Activated gamma-delta T cell (primary cell): ENCODE results near the gene SHROOM3.

ENCODE experiments used
- DNase-seq: peaks from one replicate; lab custom pipeline; 2025; lab: John Stamatoyannopoulos, UW

The SHROOM3 gene

DNA sequence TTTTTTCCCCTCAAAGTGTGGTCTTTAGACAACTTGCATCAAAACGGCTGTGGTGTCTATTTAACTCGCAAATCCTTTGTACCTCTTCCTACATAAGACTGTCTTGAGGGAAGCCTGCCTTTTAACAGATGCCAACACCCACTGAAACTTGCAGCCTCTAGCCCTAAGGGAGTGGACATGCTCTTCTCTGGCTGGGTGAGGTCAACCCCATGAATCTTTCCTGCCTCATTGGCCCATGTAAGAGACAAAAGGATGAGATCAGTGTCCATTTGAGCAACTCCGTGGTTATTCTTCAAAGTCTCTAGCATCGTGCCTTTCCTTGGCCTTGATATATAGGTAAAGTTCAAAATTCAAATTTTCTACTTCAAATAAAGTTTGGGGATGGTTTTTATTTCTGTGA lies 134.7 kb downstream of the SHROOM3 start:
- DNase-seq, result no peak

DNA sequence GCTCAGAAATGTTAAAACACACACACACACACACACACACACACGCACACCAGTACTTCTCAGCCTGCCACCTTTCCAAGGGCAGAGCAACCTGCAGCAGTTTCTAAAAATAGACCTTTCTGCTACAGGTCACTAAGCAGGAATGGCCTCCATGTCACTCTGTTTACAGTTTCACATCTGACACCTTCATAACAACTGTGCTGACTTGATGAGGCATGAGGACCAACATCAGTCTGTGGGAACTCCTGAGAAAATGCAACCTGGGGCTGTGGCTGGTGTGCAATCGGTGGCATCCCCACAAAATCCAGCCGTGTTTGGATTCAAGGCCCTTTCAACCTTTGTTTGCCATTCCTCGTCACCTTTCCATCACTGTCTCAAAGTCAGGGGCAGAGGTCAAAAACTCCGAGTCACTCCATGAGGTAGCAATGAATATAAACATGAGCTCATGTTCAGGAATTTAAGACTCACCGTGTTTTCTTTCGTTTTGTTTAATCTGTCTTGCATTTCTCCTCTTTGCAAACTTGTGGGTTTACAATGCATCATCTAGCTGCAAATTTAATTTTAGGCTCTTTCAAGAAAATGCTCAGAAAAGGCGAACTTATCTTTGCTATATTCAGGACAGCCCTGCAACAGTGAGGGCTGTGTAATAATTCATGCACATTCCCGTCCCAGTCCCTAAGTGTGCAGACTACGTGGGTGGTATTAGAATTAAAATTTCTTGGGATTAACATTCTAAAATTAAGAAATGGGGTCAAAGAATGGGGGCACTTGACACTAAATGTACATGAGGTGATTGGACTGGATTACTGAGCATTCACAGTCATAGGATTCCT lies 135.3 kb downstream of the SHROOM3 start:
- no peak for DNase-seq

DNA sequence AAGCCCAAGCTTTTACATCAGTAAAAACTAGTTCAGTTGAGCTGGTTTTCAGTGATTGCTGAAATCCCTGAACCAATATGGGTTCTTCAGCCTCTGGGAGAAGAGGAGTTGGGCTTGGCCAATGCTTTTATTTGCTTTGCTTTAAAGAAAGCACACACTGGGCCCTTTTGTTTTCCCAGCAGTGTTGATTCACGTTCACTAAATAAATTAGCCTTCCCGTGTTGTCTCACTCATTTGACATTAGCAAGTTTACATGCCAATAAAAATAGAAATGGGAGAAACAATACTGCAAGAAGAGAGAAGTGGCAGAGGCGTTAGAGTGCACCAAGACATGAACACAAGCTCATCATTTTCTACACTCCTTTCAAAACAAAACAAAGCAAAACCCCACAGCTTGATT lies 136.2 kb downstream of the SHROOM3 start:
- no peak for DNase-seq

DNA sequence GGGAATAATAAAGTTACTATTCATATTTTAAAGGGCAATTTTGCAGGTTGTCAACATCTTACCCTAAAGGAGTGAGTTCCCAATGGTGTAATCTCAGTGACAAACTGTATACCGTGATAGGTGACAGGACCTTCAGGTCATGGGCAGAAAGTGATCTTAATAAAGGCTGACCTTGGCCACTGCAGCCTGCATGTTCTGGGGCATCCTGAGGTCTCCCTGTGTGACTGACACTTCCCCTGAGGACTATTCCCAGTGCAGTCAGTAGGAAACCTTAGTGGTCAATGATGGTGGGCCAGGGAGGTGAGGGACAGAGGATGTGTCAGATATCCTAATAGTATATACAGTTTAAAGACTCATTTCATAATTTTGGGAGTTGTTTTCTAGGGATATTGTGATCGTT lies 137.2 kb downstream of the SHROOM3 start:
- no peak for DNase-seq

DNA sequence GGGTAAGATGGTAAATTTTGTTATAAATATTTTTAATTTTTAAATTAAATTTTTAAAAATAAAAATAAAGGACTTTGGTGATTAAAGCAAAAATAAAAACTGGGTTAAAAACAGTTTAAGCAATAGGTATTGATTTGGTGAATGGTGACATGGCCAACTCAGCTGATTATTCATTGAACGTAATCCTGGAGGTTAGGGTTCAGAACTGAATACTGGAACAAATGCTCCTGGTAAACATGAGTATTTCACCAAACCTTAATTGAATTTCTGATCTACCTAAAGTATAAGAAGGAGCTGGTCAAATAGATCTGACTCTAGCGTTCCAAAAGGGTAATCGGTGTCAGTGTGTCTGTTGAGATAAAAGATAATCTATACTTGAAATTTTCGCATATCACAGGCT lies 141.8 kb downstream of the SHROOM3 start:
- no peak for DNase-seq

DNA sequence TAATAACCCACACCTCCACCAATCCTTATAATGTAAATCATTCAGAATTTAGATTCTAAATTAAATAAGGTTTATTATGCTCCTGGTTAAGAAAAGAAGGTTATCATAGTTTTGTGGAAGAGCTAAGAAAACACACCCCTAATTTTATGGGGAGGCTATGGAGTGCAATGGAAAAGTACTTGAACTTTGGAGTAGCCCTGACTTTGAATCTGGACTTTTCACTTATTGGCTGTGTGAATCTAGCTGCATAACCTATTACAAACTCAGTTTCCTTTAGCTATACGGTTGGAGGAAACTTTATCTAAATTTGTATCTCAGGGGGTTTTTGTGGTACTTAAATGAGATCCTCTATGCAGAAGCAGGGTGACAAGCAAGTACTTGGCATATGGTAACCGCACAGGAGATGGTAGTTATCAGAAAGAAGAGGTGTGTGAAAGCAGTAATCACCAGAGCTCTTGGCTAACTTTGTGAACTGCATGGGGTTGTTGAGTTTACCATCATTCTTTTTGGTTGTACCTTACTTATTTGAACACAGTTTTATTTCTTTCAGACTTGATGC lies 143.1 kb downstream of the SHROOM3 start:
- no peak for DNase-seq

DNA sequence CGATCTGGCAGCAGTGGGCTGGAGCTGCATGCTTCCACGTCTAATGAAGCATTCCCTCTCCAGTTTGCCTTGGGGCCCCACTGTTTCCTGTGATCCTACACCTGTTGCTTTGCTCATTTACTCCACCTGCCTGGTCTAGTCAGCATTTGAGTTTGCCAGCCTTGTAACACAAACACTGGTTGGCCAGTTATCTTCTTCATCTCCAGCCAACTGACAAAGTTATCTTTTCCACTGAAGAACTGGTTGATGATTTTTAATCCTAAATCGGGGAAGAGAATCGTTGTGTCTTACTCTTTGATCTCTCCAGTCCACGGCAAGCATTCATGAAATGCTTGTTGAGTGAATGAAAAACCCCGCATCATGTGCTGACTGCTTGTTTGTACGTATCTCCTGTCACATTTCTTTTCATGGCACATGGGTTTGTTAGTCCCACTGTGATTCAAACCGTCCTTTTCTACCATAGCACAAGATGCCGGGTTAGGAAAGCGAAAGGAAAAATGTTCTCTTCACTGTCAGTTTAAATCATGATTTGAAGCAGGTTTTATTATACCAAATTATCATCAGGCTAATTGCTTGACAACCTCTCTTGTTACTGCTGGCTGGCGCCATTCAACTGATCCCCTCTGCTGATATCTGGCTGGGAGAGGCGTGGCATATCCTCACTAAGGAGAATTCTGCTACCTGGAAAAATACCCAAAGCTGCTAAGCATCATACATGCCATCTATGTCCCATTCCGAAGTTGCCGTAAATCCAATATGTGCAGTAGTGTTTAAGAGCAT lies 144.8 kb downstream of the SHROOM3 start:
- DNase-seq, result no peak

DNA sequence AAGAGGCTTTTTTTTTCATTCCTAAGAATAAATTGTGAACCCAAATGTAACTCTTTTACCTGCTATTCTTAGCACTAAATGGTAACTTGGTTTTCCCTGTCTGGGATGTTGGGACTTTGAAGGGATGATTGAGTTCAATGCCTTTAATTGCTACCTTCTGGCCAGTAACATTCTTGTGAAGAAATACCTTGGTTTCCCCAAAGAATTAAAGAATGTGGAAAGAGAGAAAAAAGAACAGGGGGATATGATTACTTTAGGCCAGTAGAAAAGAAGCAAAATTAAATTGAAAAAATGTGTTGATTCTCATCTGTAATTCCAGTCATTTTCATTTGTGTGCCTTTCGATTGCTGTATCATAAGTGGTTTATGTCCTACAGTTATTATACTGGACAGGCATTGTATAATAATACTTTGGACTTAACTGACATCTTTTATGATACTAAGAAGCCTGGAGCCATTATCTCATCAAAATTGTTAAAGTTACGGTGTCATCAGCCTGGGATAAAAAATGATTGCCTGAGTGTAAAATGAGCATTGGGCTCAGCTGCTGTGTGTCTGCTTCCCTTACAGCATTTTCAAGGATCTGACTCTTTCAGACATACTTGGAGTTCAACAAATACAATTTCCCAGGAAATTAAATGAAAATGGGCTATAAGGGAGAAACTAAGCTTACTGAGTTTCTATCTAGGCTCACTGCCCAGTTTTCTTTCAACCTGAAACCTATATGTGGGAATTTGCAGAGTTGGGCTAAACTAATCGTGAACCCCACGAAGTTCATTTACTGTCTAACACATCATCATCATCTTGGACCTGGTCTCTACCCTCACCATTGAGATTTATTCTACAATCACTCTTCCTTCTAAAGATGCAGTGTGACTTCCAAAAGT lies 146.3 kb downstream of the SHROOM3 start:
- DNase-seq, result no peak

DNA sequence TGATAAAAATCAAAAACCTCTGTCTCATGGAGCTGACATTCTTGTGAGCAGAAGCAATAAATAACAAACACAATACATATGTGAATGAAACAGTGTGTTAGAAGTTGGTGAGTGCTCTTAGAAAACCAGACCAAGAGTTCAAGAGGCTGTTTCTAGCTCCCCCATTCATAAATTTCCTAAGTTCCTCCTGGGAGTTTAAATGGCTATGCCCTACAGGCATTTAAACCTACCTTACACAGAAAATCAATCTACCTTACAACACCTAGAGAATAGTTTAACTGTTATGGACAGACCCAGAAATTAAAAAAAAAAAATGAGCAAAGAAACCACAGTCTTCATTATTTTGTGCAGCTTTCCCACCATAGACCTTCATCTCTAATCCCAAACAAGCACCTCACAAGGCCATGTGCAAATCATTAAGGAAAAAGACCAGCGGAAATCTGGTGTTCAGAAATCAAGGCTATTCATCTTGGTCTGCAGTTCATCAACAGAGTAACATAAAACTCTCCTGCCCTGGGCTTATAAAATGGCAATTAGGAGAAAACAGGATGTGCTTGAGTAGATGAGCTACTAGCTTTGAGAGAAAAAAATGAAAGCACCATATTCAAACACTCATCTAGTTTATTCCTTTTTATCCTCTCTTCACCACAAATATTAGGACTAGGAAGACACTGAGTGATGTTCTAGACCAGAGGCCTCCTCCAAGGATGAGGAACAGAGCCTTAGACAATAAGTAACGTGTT lies 147.2 kb downstream of the SHROOM3 start:
- DNase-seq, result no peak

DNA sequence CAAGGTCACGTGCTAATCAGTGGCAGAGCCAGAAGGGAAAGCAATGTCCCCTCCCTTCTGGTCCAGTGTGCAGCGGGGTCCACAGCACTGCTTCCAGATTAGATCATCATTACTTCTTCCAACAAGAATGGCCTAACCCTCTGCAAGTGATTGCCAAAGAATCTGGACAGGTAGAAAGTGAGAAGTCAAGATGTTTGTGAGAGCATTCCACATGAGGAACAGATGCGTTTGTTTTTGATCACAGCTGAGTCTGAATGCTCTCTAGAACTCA lies 147.7 kb downstream of the SHROOM3 start:
- DNase-seq, result no peak

DNA sequence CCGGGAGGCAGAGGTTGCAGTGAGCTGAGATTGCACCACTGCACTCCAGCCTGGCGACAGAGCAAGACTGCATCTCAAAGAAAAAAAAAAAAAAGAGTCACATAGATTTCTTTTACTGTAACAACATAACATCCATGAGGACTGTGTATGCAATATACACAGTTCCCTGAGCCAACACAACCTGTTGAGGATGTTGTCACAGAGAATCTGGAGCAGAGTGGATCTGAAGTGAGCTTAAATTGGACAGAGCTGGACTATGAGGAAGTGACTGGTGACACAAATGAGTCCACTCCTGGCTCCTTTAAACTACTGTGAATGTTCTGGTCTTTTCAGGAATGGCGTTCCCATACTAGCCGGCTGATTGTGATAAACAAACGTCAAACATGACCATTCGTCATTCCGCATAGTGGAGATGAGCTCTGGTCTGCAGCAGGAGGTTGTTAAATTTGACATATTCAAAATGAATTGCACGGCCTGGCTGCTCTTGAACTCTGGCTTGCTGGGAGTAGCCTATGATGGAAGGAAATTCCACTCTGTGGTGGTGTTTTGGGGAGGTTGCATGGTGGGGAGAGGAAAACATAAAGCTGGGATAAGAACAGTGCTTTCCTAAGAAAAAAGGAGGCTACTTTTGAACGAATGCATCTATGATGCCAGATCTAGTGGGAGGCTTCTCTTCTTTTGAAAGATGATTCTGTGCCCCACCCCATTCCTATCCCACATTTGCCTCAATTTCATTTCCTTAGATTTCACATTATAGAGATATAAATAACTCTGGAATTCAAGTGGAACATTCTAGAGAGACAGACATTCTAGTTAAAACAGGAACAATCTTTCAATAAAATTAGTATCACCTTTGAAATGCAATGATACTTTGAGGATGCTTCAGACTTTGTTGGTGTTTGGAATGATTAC lies 149.5 kb downstream of the SHROOM3 start:
- no peak for DNase-seq

DNA sequence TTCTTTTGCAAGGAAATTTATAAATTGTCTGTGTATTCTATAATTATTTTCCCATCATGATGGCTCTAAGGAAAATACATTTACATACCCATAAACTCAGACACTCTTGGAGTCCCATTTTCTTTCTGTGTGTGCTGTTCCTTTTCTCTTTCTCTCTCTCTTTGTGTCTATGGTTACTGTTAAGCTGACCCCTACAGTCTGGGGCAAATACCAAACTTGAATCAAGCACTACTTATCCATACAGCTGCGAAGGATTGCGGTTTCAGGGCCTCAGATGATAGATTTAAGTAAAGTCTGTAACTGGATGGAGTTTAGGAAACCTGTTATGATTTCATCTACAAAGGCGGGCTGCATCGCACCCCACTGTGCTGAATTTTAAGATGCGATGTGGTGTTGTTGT lies 150.2 kb downstream of the SHROOM3 start:
- no peak for DNase-seq

DNA sequence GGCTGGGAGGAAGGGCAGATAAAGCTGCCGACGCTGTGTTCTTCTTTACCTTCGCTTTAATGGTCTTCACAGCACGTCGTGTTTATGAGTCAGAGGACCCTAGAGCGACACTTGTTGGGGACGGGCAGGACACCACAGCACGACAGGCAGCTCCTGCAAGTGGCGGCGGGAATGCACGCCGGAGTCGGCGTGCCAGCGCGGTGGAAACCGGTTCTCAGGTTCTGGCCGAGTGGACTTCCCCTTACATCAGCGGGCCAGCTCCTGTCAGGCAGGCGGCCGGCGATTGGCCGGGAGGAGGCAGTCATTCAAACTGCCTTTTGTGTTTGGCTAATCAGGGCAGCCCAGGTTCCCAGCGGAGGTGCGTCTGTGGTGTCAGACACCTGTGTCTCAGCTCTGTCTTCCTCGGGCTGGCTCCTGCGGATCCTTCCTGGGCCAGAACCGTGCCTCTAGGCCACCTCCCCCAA lies 150.9 kb downstream of the SHROOM3 start:
- no peak for DNase-seq

DNA sequence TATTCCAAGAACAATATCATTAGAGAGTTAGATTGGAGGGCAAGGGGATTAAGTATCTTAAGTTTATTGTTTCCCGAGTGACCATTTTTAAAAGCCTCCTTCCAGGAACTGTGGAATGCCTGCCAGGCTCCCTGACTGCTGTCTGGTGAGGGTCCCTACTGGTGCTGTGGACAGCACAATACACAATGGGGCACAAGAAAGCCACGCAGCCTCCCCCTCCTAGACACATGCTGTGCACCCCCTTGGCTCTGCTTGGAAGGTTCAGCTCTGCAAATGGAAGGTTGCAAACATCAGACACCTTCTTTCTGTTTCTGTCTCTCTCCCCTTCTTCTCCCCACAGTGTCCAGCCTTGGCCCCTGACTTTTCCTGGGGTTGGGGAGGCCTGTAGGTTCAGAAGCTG lies 153.2 kb downstream of the SHROOM3 start:
- DNase-seq, result no peak

DNA sequence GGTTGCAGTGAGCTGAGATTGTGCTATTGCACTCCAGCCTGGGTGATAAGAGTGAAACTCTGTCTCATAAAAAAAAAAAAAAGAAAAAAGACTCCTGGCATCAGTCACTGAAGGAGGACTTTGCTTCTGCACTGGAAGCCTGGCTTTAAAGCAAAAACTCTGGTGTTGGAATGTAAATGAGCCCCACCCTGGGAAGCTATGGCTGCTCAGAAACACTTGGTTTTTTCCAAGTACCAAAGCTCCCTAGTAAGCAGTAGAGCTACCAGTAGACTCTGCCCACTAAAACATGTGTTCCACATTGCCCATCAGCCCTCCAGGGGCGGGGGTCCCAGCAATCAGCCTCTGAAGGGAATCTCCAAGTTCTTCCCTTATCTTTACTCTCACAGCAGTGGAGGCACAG lies 154.4 kb downstream of the SHROOM3 start:
- DNase-seq, result no peak

DNA sequence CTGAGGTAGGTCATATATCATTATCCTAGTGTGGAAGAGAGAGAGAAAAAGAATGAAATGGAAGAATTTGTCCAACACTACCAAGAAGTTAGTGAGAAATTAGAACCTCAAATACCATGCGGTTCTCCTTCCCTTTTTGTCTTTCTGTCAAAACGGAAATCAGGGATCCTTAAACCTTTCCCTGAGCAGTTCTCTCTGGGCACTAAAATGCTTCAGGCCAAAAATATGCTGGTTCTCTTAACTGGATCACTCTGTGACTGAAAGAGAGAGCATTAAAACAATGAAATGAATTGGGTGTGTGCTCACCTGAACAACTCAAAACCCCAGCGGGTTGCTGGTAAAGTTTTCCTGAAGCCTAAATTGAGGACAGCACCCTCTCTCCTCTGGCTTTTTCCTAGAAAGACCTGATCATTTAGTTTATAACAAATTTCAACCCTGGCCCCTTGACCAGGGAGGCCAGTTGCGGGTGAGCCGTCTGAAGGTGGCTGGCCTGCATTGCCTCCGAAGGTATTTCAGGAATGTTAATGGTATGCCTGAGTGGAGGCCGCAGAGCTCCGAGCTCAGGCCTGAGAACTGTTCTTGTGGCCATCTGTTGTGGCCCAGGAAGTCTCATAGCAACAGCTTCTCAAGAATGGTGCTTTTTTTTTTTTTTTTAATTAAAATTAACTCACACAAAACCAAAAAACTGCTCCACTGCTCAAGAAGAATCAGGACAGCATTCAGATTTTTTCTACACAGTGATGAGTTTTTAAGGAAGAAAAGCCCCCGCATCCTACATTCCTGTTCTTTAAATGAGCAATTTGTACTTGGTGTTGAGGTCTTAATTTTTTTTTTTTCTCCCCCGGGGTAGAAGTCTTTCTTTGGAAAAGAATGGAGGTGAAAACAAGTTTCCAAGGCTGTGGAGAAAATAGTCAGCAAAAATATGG lies 155.1 kb downstream of the SHROOM3 start:
- no peak for DNase-seq

DNA sequence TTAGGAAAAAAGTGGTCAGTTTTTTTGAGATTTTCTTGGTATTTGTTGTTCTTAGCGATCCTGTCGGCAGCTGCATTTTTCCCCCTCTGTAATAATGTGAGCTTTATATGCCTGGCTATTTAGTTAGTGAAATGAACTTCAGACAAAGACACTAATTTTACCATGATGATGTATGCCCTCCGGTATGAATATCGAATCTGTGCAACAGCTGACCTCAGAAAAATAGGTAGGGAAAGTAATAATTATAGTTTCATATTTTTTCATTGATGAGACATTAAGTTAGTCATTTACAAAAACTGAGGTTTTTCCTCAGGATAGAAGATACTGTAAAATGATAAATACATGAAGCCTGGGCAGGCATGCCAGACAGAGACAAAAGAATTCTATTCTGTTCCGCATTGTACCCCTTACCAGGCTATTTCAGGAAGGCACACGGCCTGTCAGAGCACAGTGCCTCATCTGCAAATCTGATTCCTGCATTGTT lies 155.8 kb downstream of the SHROOM3 start:
- DNase-seq, result no peak

DNA sequence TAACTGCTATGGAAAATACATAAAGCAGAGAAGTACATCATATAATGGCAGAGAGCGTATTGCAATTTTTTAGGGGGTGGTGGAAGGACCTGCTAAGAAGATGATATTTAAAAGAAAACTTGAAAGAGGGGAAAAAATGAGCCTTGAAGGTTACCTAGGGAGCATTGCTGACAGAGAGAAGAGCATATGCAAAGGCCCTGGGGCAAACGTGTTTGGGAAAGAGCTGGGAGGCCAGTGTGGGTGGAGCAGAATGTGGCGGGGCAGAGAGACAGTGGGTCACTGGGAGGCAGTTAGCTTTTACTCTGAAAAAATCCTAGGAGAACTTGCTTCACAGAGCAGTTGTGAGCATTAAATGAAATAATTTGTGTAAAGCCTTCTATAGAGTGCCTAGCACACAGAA lies 157.0 kb downstream of the SHROOM3 start:
- DNase-seq, result no peak

DNA sequence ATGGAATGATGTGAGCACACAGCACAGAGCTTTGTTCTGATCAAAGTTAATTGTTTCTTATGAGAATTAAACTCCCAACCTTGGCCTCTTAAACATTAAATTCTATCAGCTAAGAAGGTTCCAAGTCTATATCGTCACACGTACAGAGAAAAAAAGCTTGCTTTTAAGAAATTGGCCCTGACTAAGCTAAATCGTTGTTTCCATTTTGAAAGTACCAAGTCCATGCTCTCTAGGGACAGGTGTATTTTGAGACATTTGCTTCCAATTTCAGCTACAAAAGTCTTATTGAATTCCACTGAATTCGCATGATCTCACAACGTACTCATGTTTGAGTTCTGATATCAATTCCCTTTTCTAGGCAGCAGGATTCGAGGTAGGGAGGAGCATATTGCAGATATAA lies 157.4 kb downstream of the SHROOM3 start:
- DNase-seq, result no peak
